ENCODE data around the gene TMEM52.

TMEM52 gene

DNA sequence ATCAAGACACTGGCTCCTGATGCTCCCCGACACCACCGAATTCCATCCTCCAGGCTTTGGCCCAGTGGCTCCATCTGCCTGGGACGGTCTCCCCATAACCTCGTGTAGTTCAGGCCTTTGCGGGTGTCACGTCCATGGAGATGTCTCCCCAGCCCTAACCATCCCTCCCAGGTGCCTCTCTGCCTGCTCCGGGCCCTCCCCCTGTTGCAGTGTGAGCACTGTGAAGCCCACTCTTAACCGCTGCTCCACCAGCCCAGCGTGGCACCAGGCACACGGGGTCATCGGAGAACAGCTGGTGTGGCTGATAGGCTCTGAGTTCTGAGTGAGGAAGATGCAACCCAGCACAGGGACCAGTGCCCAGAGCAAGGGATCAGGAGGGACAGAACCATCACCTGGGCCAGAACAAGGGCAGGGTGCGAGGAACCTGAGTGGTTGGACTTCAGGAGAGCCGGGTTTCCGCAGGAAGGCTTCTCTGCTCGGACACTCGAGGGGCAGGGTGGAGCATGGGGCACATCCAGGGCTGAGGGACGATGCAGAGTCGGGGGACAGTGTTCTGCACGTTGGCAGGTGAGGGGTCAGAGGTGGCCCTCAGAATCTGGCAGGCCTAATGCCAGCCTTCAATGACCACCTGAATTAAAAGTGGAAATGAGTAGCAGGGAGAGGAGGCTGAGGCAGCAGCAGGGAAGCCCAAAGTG, 25.6 kb downstream of the TMEM52 start:
- no peak for ATAC-seq
- no peak for TF ChIP-seq ZNF565 (CRISPR knock-in tag; conservative IDR thresholded peaks at IDR 0.05; ENCODE audit: low read depth)
- no peak for TF ChIP-seq ISL1 (CRISPR knock-in tag; IDR thresholded peaks at IDR 0.05)
- no peak for TF ChIP-seq ARNTL (CRISPR knock-in tag; IDR thresholded peaks at IDR 0.05; ENCODE audit: borderline replicate concordance, low read depth)
- TF ChIP-seq CREB5 (CRISPR knock-in tag; IDR thresholded peaks at IDR 0.05; ENCODE audit: low read depth) = no peak
- TF ChIP-seq OSR1 (CRISPR knock-in tag; IDR thresholded peaks at IDR 0.05) = no peak
- no peak for TF ChIP-seq GLIS3 (CRISPR knock-in tag; IDR thresholded peaks at IDR 0.05)
- TF ChIP-seq BACH2 (CRISPR knock-in tag; IDR thresholded peaks at IDR 0.05; ENCODE audit: borderline replicate concordance) = no peak
- no peak for TF ChIP-seq PPARA (CRISPR knock-in tag; IDR thresholded peaks at IDR 0.05; ENCODE audit: borderline replicate concordance)
- no peak for TF ChIP-seq RARB (CRISPR knock-in tag; IDR thresholded peaks at IDR 0.05)
- TF ChIP-seq SNAI2 (CRISPR knock-in tag; IDR thresholded peaks at IDR 0.05) = no peak
- no peak for TF ChIP-seq POU6F1 (CRISPR knock-in tag; IDR thresholded peaks at IDR 0.05; ENCODE audit: borderline replicate concordance, low read depth)
- TF ChIP-seq CSRNP3 (CRISPR knock-in tag; IDR thresholded peaks at IDR 0.05) = no peak
- TF ChIP-seq TCF4 (CRISPR knock-in tag; IDR thresholded peaks at IDR 0.05; ENCODE audit: borderline replicate concordance) = no peak
- TF ChIP-seq ESRRG (CRISPR knock-in tag; IDR thresholded peaks at IDR 0.05) = no peak
- no peak for TF ChIP-seq ZNF70 (CRISPR knock-in tag; IDR thresholded peaks at IDR 0.05)
- no peak for TF ChIP-seq ZFP30 (CRISPR knock-in tag; IDR thresholded peaks at IDR 0.05)
- no peak for TF ChIP-seq TOX (CRISPR knock-in tag; IDR thresholded peaks at IDR 0.05; ENCODE audit: borderline replicate concordance)
- TF ChIP-seq, protein P1, sequence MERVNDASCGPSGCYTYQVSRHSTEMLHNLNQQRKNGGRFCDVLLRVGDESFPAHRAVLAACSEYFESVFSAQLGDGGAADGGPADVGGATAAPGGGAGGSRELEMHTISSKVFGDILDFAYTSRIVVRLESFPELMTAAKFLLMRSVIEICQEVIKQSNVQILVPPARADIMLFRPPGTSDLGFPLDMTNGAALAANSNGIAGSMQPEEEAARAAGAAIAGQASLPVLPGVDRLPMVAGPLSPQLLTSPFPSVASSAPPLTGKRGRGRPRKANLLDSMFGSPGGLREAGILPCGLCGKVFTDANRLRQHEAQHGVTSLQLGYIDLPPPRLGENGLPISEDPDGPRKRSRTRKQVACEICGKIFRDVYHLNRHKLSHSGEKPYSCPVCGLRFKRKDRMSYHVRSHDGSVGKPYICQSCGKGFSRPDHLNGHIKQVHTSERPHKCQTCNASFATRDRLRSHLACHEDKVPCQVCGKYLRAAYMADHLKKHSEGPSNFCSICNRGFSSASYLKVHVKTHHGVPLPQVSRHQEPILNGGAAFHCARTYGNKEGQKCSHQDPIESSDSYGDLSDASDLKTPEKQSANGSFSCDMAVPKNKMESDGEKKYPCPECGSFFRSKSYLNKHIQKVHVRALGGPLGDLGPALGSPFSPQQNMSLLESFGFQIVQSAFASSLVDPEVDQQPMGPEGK (CRISPR knock-in tag; IDR thresholded peaks at IDR 0.05; ENCODE audit: borderline replicate concordance) = no peak

- no peak for ATAC-seq
- TF ChIP-seq CSRNP3 (CRISPR knock-in tag; IDR thresholded peaks at IDR 0.05) = no peak
- TF ChIP-seq GLIS3 (CRISPR knock-in tag; IDR thresholded peaks at IDR 0.05) = no peak
- no peak for TF ChIP-seq POU6F1 (CRISPR knock-in tag; IDR thresholded peaks at IDR 0.05; ENCODE audit: borderline replicate concordance, low read depth)
- TF ChIP-seq ZNF8 (CRISPR knock-in tag; IDR thresholded peaks at IDR 0.05) = no peak
- TF ChIP-seq BACH2 (CRISPR knock-in tag; IDR thresholded peaks at IDR 0.05; ENCODE audit: borderline replicate concordance) = no peak
- no peak for TF ChIP-seq ESRRG (CRISPR knock-in tag; IDR thresholded peaks at IDR 0.05)
- no peak for TF ChIP-seq SNAI2 (CRISPR knock-in tag; IDR thresholded peaks at IDR 0.05)
- no peak for TF ChIP-seq ZNF565 (CRISPR knock-in tag; conservative IDR thresholded peaks at IDR 0.05; ENCODE audit: low read depth)
- no peak for TF ChIP-seq ZNF70 (CRISPR knock-in tag; IDR thresholded peaks at IDR 0.05)
Observed at GRCh38 chr1:1892763-1893120, 26.3 kb downstream of the TMEM52 start.

Data from SK-N-SH treated with all-trans-retinoic acid at 6 μM for 48 hours (cell line).